GM19467 (cell line): ENCODE measurements around the gene PLB1.

ENCODE experiments used
- ATAC-seq: cut with Tn5 transposase; IDR thresholded peaks from one replicate; pipeline ENCODE4 v1.9.1; 2021; ENCODE audit warnings: mild to moderate bottlenecking, moderate library complexity; ENCODE audit not compliant: unreplicated experiment

The PLB1 gene

DNA sequence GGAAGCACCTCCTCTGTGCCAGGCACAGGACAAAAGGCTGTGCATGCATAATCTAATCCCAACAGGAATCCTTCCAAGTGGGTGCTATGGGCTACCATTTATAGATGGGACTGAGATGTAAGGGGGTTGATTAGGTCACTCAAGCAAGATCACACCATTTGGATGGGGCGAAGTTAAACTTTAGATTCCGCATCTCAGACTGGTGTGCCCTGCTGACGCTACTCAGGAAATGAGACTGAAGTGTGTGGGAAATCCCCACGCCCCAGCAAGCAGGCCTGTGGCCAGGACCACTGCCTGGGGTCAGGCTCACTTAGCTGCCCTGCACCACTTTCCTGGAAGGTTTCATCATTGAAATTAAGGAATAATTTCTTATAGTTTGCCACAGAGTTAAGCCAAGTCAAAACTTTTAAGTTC lies 185.3 kb downstream of the PLB1 start:
- ATAC-seq: peak; percentile 88

DNA sequence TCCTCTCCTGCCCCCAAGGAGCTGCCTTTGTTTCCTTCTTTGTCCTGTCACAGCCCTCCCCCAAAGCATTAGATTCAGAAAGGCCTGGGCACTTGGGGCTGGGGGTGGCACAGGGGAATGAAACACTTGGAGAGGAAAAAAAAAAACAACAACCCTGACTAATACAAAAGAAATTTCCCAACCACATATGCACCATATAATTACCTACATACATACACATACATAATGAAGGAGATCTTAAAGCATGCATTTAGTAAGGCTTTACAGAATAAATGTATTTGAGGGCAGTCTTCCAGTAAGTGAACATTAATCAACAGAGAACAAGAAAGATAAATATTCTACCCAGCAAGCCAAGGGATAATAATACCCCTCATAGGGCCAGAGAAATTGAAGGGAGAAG lies 185.7 kb downstream of the PLB1 start:
- no peak for ATAC-seq

DNA sequence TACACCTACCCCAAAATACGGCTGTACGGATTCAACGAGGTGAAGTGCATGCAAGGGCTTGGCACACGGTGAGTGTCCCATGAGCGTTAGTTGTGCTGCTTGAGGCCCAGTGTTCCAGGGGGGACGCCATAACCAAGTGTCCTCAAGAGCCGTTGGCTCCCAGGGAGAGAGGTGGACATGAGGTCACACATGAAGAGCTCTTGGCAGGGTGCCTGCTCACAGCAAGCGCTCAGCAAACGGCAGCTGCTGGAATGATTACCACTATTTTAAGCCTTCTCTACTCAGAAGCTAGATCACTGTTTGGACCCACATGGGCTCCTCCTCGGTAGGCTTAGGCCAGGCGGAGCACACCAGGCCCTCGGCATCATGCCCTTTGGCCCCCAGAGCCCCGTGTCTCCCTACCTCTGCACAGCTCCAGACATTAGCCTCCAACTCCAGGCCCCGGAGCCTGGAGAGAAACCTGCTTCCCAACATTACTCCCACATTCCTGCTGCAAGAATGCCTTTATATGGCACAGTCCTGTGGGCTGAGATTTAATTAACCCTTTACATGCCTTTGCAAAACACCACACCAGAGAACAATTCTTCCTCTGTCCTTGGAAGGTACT lies 187.3 kb downstream of the PLB1 start:
- ATAC-seq: no peak

DNA sequence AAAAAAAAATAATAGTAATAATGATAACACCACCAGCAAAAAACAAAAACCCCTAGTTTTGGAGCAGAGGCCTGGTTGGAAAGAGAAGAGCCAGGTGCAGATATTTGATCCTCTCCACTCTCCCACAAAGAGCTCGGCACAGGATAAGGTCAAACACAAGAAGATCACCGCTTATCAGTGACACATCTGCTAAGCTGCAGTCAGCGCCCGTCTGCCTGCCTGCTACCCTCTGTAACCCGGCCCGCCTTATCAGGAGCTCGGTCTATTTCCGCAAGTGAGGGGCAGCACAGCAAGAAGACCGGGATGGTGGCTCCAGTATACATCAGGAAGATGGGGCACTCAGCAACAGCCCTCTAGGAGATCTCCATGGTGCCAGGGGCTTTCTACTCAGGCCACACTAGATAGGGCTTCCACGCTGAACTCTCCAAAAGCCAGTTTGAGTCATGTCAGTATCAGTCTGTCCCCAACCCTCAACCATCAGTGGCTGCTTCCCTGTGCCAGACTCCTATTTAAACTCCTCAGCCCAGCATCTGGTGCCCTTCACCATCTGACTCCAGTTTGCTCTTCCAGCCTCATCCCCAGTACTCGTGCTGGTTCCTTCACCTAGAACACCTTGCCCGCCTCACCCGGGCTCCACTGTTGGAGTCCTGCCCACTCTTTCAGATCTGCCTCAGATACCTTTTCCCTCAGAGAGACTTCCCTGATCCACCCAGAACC lies 188.4 kb downstream of the PLB1 start:
- no peak for ATAC-seq

DNA sequence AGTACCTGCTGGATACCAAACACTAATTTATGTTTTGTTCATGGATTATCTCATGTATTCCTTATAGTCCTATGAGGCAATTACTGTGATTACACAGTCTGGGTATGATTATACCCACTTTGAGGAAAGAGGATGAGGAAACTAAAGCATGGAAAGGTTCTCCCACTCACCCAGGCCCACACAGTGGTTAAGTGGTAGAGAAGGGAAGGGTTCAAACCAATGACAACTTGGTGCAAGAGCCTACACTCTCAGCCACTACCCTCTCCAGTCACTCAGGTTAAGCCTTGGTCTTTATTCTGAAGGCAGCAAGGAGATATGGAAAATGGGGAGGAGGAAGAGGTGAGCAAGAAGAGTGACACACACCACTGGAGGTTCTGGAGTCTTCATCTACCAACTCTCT lies 191.3 kb downstream of the PLB1 start:
- ATAC-seq: no peak

DNA sequence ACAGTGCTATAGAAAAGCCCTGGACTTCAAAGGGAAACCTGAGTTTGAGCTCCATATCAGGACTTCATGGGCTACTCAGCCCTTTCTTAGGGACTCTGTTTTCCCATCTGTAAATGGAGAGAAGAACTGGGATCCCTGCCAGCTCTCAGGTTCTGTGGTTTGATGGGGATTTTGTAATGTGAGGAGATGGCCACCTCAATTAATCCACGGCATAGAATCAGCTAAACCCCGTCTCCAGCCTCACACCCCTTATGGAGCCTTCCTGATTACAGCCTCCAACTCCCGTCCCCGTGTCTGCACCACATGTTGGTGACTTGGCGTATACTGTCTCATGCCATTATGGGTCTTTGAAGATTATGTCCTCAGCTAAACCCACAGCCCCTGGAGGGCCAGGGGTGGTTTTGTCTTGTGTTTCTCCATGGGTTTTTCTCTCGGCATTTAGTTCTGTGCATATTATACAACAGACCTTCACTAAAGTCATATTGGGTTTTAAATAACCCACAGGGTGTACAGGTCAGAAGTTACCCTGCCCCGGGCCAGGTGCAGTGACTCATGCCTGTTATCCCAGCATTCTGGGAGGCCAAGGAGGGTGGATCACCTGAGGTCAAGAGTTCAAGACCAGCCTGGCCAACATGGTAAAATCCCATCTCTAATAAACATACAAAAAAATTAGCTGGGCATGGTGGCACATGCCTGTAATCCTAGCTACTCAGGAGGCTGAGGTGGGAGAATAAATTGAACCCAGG lies 192.0 kb downstream of the PLB1 start:
- no peak for ATAC-seq

DNA sequence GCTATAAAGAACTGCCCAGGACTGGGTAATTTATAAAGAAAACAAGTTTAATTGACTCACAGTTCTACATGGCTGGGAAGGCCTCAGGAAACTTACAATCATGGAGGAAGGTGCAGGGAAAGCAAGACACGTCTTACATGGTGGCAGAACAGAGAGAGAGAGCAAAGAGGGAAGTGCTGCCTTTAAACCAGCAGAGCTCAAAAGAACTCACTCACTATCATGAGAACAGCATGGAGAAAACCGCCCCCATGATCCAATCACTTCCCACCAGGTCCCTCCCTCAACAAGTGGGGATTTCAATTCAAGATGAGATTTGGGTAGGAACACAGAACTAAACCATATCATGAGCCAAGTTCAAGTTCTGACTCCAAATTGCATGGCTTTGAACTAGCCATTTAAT lies 193.0 kb downstream of the PLB1 start:
- ATAC-seq: no peak

DNA sequence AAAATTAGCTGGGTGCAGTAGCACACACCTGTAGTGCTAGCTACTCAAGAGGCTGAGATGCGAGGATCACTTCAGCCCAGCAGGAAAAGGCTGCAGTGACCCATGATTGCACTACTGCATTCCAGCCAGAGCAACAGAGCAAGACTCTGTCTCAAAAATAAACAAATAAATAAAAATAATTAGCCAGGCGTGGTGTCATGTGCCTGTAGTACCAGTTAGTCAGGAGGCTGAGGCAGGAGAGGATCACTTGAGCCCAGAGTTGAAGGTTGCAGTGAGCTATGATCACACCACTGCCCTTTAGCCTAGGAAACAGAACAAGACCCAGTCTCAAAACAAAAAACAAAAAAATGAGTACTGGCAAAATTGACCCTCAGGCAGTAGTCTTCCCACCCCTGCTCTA lies 193.9 kb downstream of the PLB1 start:
- no peak for ATAC-seq

DNA sequence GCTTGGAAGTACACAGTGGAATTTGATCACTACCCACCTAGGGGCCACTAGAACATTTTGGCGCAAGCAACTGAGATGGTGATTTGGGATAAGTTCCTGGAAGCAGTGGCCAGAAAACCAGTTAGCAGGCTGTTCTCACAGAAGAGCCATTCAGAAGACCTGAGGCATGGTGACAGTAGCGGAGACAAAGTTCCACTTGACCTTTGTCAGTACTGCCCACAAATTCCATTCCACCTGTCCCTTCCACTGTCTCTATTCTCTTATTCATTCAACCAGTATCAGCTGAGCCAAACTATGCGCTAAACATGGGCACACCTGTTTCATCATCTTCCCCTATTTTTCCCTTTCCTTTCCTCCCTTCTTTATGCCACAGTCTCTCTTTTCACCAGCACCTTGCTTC lies 196.6 kb downstream of the PLB1 start:
- ATAC-seq: no peak

DNA sequence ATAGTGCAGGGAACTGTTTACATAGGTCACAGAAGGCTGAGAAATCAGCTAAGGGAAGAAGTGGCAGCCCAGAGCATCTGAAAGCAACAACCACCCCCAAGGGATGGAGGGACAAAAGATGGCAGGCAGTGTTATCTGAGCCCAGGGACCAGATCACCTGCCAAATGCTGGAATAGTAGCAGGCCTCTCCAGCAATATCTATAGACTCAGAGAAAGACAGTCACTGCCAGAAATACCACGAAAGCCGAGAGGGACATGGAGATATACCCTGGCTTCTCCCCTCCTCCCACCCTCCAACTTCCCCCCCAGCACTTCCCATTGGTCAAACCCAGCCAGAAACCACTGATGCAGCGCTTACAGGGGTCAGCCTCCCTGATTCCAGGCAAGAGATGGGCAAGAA lies 197.4 kb downstream of the PLB1 start:
- ATAC-seq: no peak
